T-cell (primary cell): ENCODE data around the gene ROBO1. TPM values are rescaled to one million over a fixed set of nuclear protein-coding genes. Genes with fewer than 3 reads are reported as not detected.

Experiments
- ATAC-seq, 4 experiments: fragments of 200-7000 bp in 3 of 4; fragments of 150-1000 bp in 1 of 4; cut with Tn5 transposase; replicated peaks in 1 of 4; 1 replicate in 3 of 4; 2 replicates in 1 of 4; pipeline ENCODE4 v1.10.0; 2021; ENCODE audit warnings: moderate library complexity in 3 of 4, mild to moderate bottlenecking in 2 of 4, moderate number of reproducible peaks in 1 of 4
- CTCF ChIA-PET, 2 donors: fragments of 300-600 bp; sonication (Branson Sonifier 250); formaldehyde crosslinking; loops; one replicate each; lab custom pipeline; 2022; ENCODE audit warnings: antibody characterized with exemption in 2 of 2; lab: Charles Lee
- POLR2A ChIA-PET, 2 donors: fragments of 300-600 bp; sonication (Branson Sonifier 250); formaldehyde crosslinking; loops; one replicate each; lab custom pipeline; 2022; ENCODE audit warnings: antibody characterized with exemption in 2 of 2; lab: Charles Lee
- DNase-seq, 35 experiments: peaks; one replicate each; pipeline versions ENCODE4 v3.0.0 to v3.0.0-alpha.2; 2013 to 2023
- H3K27ac ChIP-seq: one replicate; pipeline ENCODE4 v1.5.1; 2013; ENCODE audit warnings: low read length
- H3K27me3 ChIP-seq, 2 experiments: replicated peaks in 1 of 2; 1 replicate in 1 of 2; 2 replicates in 1 of 2; pipeline versions ENCODE4 v1.6.1 to v1.7.0; 2013; ENCODE audit warnings: low read length in 1 of 2, mixed read lengths in 1 of 2; ENCODE audit not compliant: control insufficient read depth in 2 of 2, insufficient read depth in 2 of 2; ENCODE audit errors: extremely low read depth in 1 of 2
- H3K36me3 ChIP-seq, 2 donors: 1 replicate in 1 of 2; 2 replicates in 1 of 2; pipeline versions ENCODE4 v1.6.1 to v1.7.0; 2013; ENCODE audit warnings: low read length in 1 of 2; ENCODE audit not compliant: control insufficient read depth in 2 of 2, insufficient read depth in 1 of 2; ENCODE audit errors: extremely low read depth in 1 of 2
- H3K4me1 ChIP-seq, 2 experiments: 1 replicate in 1 of 2; 2 replicates in 1 of 2; pipeline versions ENCODE4 v1.6.1 to v1.7.0; 2013; ENCODE audit warnings: low read length in 2 of 2, mixed read lengths in 1 of 2; ENCODE audit not compliant: insufficient read depth in 2 of 2, control insufficient read depth in 1 of 2; ENCODE audit errors: extremely low read depth in 1 of 2
- H3K4me3 ChIP-seq, 2 donors: 1 replicate in 1 of 2; 2 replicates in 1 of 2; pipeline versions ENCODE4 v1.5.1 to v1.7.0; 2013; ENCODE audit warnings: mild to moderate bottlenecking in 2 of 2, low read length in 1 of 2, moderate library complexity in 1 of 2; ENCODE audit not compliant: control insufficient read depth in 1 of 2; ENCODE audit errors: extremely low read depth in 1 of 2
- H3K9me3 ChIP-seq: 2 replicates; pipeline ENCODE4 v1.7.0; 2013
- H3K27ac Mint-ChIP-seq, 2 donors: one replicate each; pipeline ENCODE4 v1.8.0; 2020 to 2021; ENCODE audit warnings: mild to moderate bottlenecking in 2 of 2, mixed read lengths in 2 of 2
- H3K27me3 Mint-ChIP-seq, 2 donors: one replicate each; pipeline ENCODE4 v1.8.0; 2021 to 2022; ENCODE audit warnings: mixed read lengths in 2 of 2
- H3K36me3 Mint-ChIP-seq: one replicate; pipeline ENCODE4 v1.8.0; 2021; ENCODE audit warnings: mixed read lengths
- H3K4me1 Mint-ChIP-seq, 3 donors: one replicate each; pipeline ENCODE4 v1.8.0; 2020 to 2022; ENCODE audit warnings: mixed read lengths in 3 of 3, mild to moderate bottlenecking in 1 of 3
- H3K4me3 Mint-ChIP-seq, 3 donors: one replicate each; pipeline ENCODE4 v1.8.0; 2020 to 2022; ENCODE audit warnings: mild to moderate bottlenecking in 3 of 3, mixed read lengths in 3 of 3, moderate library complexity in 3 of 3
- H3K9me3 Mint-ChIP-seq, 3 donors: one replicate each; pipeline ENCODE4 v1.8.0; 2020 to 2022; ENCODE audit warnings: mixed read lengths in 3 of 3
- WGBS: methylation state at CpG from one replicate; pipeline ENCODE4 v1.1.5; 2013; ENCODE audit warnings: missing lambda C conversion rate; ENCODE audit not compliant: insufficient coverage; 5-methylcytosine and 5-hydroxymethylcytosine counted together
- total RNA-seq, 35 experiments: library from RNA in 6 of 35; stranded (reverse) in 6 of 35; fragments of 120-200 nt in 1 of 35; gene quantifications; one replicate each; pipeline versions ENCODE4 v1.2.1 to v1.2.4 and lab custom pipeline; 2013 to 2026

ROBO1 gene
- total RNA-seq, 5 donors from 2014 or later (not counting 1 experiment from before 2014, with no cell fraction given): 0.20 to 2.4 (median 1.7) TPM

DNA sequence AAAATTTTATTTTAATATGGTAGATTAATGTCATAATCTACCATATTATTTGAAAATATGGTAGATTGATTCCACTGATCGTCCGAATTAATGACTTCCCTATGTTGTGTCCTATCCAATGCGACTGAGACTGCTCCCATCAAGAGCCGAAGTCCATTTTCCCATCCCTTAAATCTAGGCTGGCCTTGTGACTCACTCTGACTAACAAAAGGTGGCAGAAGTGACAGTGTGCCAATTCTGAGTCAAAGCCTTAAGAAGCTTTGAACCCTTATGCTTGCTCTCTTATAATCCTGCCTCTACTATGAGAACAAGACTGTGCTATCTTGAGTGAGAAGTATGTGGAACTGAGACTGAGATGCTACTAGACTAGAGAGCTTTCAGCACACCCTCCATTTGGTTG lies 387.2 kb downstream of the ROBO1 start:
- Histone ChIP-seq H3K9me3 (no peaks in the 10 kb centered on the region), H3K27ac (no peak overlapping the region), H3K4me1 (no peaks in the 10 kb centered on the region), H3K4me3 (no peak overlapping the region), H3K36me3 (no peaks in the 10 kb centered on the region), H3K27me3 (no peaks in the 10 kb centered on the region)
- ChIA-PET CTCF (no interaction called here), POLR2A (no interaction called here)
- Mint-ChIP-seq H3K4me1 (no peaks in the 10 kb centered on the region), H3K36me3 (no peaks in the 10 kb centered on the region), H3K9me3 (peaks cover 13 to 22% (median 20%) of the 10 kb centered on the region in 3 donors), H3K27ac (no peak overlapping the region), H3K27me3 (no peaks in the 10 kb centered on the region), H3K4me3 (no peak overlapping the region)
- ATAC-seq (no peak), DNase-seq (no peak)
- WGBS: 83% methylated on average over 2 of the region's 4 CpGs

DNA sequence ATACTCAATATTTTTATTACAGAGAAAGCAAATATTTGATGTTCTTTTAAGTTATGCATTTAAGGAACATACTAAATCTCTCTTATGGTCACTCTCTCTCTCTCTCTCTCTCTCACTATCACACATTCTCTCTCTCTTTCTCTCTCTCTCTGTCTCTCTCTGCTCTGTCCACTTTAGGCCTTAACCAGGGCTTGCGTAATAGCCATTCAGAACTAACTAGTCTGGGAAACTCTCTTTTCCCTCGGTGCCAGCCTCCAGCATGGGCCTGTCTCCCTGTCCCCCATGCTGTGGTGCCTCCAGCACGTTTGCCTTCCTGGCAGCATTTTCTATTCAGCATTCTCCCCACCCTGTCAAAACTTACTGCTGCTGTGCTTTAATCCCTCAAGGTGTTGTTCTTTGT lies 389.7 kb downstream of the ROBO1 start:
- no peaks in the 10 kb centered on the region for H3K4me1 ChIP-seq
- POLR2A ChIA-PET: no interaction called here
- Mint-ChIP-seq H3K27ac (no peak overlapping the region), H3K27me3 (no peaks in the 10 kb centered on the region), H3K9me3 (peaks cover 12 to 21% (median 16%) of the 10 kb centered on the region in 3 donors), H3K4me3 (no peak overlapping the region), H3K36me3 (no peaks in the 10 kb centered on the region), H3K4me1 (no peaks in the 10 kb centered on the region)
- CTCF ChIA-PET: no interaction called here
- ATAC-seq: no peak
- H3K9me3 ChIP-seq: no peaks in the 10 kb centered on the region
- H3K27ac ChIP-seq: no peak overlapping the region
- H3K4me3 ChIP-seq: no peak overlapping the region
- H3K27me3 ChIP-seq: no peaks in the 10 kb centered on the region
- WGBS: 88% methylated on average over 2 of the region's 3 CpGs
- H3K36me3 ChIP-seq: no peaks in the 10 kb centered on the region
- DNase-seq: no peak

DNA sequence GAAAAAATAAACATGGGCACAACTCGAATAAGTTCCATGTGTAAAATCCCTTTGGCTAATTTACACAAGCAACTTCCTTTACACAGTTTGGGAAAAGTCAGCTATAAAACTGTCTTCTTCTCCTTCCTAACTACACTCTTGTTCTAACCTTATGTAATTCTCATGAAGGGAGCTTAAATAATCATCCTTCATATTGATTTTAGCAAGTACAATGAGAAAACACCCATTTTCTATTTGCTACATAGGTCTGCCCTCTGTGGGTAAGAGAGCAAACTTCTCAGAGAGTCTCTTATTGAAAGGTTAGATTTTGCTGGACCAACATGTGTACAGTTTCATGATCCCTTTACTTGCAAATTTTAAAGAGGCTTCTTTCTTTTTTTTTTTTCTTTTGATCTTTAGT lies 398.5 kb downstream of the ROBO1 start:
- Mint-ChIP-seq H3K9me3 (peaks cover 7 to 20% (median 12%) of the 10 kb centered on the region in 3 donors), H3K27ac (no peak overlapping the region), H3K4me3 (no peak overlapping the region), H3K36me3 (no peaks in the 10 kb centered on the region), H3K4me1 (no peaks in the 10 kb centered on the region), H3K27me3 (no peaks in the 10 kb centered on the region)
- POLR2A ChIA-PET: no interaction called here
- Histone ChIP-seq H3K9me3 (no peaks in the 10 kb centered on the region), H3K4me1 (no peaks in the 10 kb centered on the region), H3K36me3 (no peaks in the 10 kb centered on the region), H3K27me3 (no peaks in the 10 kb centered on the region), H3K4me3 (no peak overlapping the region), H3K27ac (no peak overlapping the region)
- ATAC-seq: no peak
- 57% methylated on average over 1 of the region's 1 CpG for WGBS
- CTCF ChIA-PET: no interaction called here
- DNase-seq: no peak

DNA sequence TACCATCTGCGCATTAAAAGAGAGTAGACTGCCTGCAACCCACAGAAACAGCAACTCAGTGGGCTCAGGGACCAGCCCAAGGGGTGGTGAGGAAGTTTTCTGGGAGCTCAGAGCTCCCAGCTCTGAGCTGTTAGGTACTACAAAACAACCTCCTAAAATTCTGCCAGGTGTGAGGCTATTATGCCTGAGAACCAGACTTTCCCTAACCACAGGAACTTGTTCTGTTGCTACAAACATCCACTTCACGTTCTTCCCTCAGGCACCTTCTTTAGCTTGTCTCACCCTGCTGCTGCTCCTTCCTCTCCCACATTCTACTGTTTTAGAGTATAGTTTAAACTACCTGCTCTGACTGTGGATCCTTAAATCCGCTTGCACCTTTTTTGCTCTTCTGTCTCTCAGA lies 399.4 kb downstream of the ROBO1 start:
- H3K4me1 ChIP-seq: no peaks in the 10 kb centered on the region
- Mint-ChIP-seq H3K9me3 (peaks cover 7 to 20% (median 12%) of the 10 kb centered on the region in 3 donors), H3K36me3 (no peaks in the 10 kb centered on the region), H3K4me3 (no peak overlapping the region), H3K27me3 (no peaks in the 10 kb centered on the region), H3K27ac (no peak overlapping the region), H3K4me1 (no peaks in the 10 kb centered on the region)
- H3K27ac ChIP-seq: no peak overlapping the region
- ChIA-PET CTCF (no interaction called here), POLR2A (no interaction called here)
- no peaks in the 10 kb centered on the region for H3K36me3 ChIP-seq
- ATAC-seq: no peak
- 0% methylated on average over 1 of the region's 3 CpGs for WGBS
- H3K4me3 ChIP-seq: no peak overlapping the region
- no peaks in the 10 kb centered on the region for H3K9me3 ChIP-seq
- no peak for DNase-seq
- no peaks in the 10 kb centered on the region for H3K27me3 ChIP-seq

DNA sequence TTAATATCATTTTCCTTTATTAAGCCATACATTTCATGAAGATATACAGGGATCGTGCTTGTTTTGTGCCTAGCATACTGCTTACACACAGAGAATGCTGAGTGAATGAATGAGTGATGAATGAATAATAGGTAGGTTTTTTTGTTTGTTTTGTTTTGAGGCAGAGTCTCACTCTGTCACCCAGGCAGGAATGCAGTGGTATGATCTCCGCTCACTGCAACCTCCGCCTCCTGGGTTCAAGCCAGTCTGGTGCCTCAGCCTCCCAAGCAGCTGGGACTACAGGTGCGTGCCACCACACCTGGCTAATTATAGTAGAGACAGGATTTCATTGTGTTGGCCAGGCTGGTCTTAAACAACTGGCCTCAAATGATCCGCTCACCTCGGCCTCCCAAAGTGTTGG lies 400.0 kb downstream of the ROBO1 start:
- Mint-ChIP-seq H3K27ac (no peak overlapping the region), H3K36me3 (no peaks in the 10 kb centered on the region), H3K9me3 (peaks cover 7 to 15% (median 9%) of the 10 kb centered on the region in 3 donors), H3K4me3 (no peak overlapping the region), H3K4me1 (no peaks in the 10 kb centered on the region), H3K27me3 (no peaks in the 10 kb centered on the region)
- H3K4me1 ChIP-seq: no peaks in the 10 kb centered on the region
- H3K9me3 ChIP-seq: no peaks in the 10 kb centered on the region
- DNase-seq: no peak
- no peak overlapping the region for H3K27ac ChIP-seq
- no peak for ATAC-seq
- ChIA-PET POLR2A (no interaction called here), CTCF (no interaction called here)
- no peak overlapping the region for H3K4me3 ChIP-seq
- 89% methylated on average over 3 of the region's 6 CpGs for WGBS
- H3K27me3 ChIP-seq: no peaks in the 10 kb centered on the region
- no peaks in the 10 kb centered on the region for H3K36me3 ChIP-seq

DNA sequence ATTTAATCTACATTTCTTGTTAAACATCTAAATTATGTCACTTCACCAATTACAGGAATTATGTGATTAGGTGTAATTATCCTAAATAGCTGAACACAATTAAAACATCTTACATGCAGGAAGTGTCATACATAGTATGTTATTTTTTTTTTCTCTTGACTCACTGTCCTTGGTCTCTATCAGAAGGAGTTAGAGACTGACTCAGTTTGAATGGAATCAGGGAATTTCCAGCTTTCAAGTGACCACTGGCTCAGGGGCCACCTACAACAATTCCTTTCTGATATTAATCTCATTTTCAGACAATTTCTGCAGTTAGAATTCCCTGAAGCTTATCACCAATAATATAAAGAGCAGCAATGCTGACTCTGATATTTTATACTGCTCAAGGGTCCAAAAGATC lies 400.7 kb downstream of the ROBO1 start:
- H3K27ac ChIP-seq: no peak overlapping the region
- ChIA-PET POLR2A (no interaction called here), CTCF (no interaction called here)
- Mint-ChIP-seq H3K27ac (no peak overlapping the region), H3K4me3 (no peak overlapping the region), H3K9me3 (peaks cover 6 to 10% (median 7%) of the 10 kb centered on the region in 3 donors), H3K27me3 (no peaks in the 10 kb centered on the region), H3K4me1 (no peaks in the 10 kb centered on the region), H3K36me3 (no peaks in the 10 kb centered on the region)
- H3K9me3 ChIP-seq: no peaks in the 10 kb centered on the region
- no peaks in the 10 kb centered on the region for H3K36me3 ChIP-seq
- H3K4me3 ChIP-seq: no peak overlapping the region
- H3K4me1 ChIP-seq: no peaks in the 10 kb centered on the region
- DNase-seq (no peak), ATAC-seq (no peak)
- H3K27me3 ChIP-seq: no peaks in the 10 kb centered on the region

DNA sequence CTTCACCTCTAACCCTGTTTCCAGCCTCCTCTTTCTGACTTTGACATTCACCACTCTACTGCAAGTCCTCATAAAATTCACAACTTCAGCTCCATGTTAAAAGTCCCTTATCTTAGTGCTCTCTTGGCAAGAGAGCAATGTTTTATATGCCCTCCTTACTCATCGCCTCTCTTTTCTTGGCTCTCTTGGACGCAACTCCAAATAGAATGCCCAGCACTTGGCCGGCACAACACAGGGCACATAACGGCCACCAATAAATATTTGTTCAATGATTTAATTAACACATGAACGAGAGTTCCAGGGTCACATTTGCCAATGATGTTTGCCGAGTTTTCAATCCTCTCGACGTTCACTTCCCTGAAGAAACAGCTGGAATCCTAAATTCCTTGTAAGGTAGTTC lies 401.4 kb downstream of the ROBO1 start:
- CTCF ChIA-PET: no interaction called here

More for the DNA sequence above, 401.4 kb downstream of the ROBO1 start:
- ATAC-seq (no peak), DNase-seq (no peak)
- Mint-ChIP-seq H3K27ac (no peak overlapping the region), H3K4me1 (no peaks in the 10 kb centered on the region), H3K27me3 (no peaks in the 10 kb centered on the region), H3K9me3 (peaks cover 6 to 10% (median 7%) of the 10 kb centered on the region in 3 donors), H3K4me3 (no peak overlapping the region), H3K36me3 (no peaks in the 10 kb centered on the region)
- H3K27me3 ChIP-seq: no peaks in the 10 kb centered on the region
- no peaks in the 10 kb centered on the region for H3K9me3 ChIP-seq
- no peaks in the 10 kb centered on the region for H3K4me1 ChIP-seq
- POLR2A ChIA-PET: no interaction called here
- WGBS: 85% methylated on average over 3 of the region's 8 CpGs
- no peak overlapping the region for H3K27ac ChIP-seq
- no peaks in the 10 kb centered on the region for H3K36me3 ChIP-seq
- no peak overlapping the region for H3K4me3 ChIP-seq
